ENCODE results near the gene PRICKLE4.

- TF ChIP-seq CTCF (IDR thresholded peaks at IDR 0.05; ENCODE audit: low read depth, low read length) (no peak), POLR2A (IDR thresholded peaks at IDR 0.05; ENCODE audit: extremely low read depth, insufficient read length) (no peak), MAX (IDR thresholded peaks at IDR 0.05; ENCODE audit: low read depth, low read length) (no peak), MYC (IDR thresholded peaks at IDR 0.05; ENCODE audit: low read depth, low read length) (no peak)
Measured at GRCh38 chr6:41813469-41813868, 32.9 kb downstream of the PRICKLE4 start.

Data from NB4 (cell line).